Neural crest cell (in vitro differentiated cells): Measurements from ENCODE around the gene CDK10. TPM values are rescaled to one million over a fixed set of nuclear protein-coding genes. Genes with fewer than 3 reads are reported as not detected.

Experiments used
- DNase-seq: peaks from one replicate; pipeline ENCODE4 v3.0.0; 2021; ENCODE audit warnings: low read depth, mixed read lengths, low spot score
- H3K27ac Mint-ChIP-seq: one replicate; pipeline ENCODE4 v1.8.0; 2021; ENCODE audit warnings: mild to moderate bottlenecking, mixed read lengths; ENCODE audit not compliant: unreplicated experiment
- H3K27me3 Mint-ChIP-seq: 2 replicates; pipeline ENCODE4 v1.8.0; 2021; ENCODE audit warnings: low read depth, mild to moderate bottlenecking, mixed read lengths
- H3K36me3 Mint-ChIP-seq: 2 replicates; pipeline ENCODE4 v1.8.0; 2021; ENCODE audit warnings: low read depth, mild to moderate bottlenecking, mixed read lengths
- H3K4me1 Mint-ChIP-seq: 2 replicates; pipeline ENCODE4 v1.8.0; 2021; ENCODE audit warnings: mixed read lengths
- H3K4me3 Mint-ChIP-seq: one replicate; pipeline ENCODE4 v1.8.0; 2021; ENCODE audit warnings: mild to moderate bottlenecking, mixed read lengths
- H3K9me3 Mint-ChIP-seq: 2 replicates; pipeline ENCODE4 v1.8.0; 2021; ENCODE audit warnings: mixed read lengths
- CTCF ChIP-seq: fragments of 200-600 bp; sonication (generic); conservative IDR thresholded peaks from 2 replicates; pipeline ENCODE4 v1.5.0; 2021; ENCODE audit warnings: antibody characterized with exemption, mild to moderate bottlenecking
- total RNA-seq: library from RNA; stranded (reverse); gene quantifications from 2 replicates; pipeline ENCODE4 v1.2.1, GENCODE V29; 2021

The CDK10 gene
- total RNA-seq, 1 donor from 2014 or later, result 127 TPM

DNA sequence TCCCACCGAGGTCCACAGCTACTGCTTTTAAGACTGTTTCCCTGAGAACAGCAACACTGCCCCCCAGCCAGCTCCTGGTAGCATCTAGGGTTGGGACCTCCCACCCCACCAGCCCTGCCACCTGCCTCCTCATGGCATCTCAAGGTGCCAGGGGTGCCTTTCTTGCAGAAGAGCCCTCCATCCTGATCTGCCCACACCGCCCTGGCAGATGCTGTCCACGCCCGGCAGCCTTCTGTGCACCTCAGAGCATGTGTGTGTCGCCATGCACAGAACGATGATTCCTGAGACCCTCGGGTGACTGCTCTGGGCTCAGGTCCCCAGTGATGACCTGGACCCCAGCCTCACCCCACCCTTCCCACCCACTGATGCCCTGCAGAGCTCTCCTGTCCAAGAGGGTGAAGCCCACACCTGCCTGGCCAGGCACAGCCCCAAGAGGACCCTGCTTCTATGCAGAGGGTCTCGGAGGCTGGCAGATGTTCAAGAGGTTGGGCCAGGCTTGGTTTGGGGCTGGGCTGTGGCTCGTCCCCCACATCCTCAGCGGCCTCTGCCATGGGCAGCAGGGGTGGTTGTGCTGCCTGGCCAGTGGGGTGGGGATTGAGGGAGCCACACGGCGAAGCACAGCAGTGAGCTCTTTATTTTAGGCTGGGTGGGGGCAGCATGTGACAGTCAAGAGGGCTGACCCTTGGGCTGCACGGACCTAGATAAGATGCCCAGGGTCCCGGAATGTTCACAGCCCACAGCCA, 20.2 kb downstream of the CDK10 start:
- no peak for TF ChIP-seq CTCF
- Mint-ChIP-seq H3K9me3 (no peaks in the 10 kb centered on the region), H3K27ac (no peak overlapping the region), H3K4me1 (peaks cover 9% of the 10 kb centered on the region), H3K27me3 (peaks cover 6% of the 10 kb centered on the region), H3K36me3 (no peaks in the 10 kb centered on the region), H3K4me3 (no peak overlapping the region)
- no peak for DNase-seq

DNA sequence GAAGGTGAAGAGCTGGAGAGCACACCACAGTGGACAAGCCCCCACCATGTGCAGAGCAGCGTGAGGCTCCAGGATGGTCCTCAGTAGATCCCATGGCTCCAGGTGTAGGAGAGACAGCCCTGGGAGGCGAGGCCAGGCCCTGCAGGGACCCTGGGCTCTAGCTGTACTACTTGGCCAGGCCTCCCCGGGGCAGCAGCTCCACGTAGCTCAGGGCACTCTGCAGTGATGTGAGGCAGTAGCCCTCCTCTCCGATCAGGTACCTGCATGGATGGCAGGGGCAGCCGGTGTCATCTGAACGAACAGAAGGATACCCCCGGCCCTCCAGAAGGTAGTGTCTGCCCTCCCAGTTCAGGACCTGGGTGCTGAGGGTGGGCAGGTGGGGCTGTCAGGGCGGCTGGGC, 21.2 kb downstream of the CDK10 start:
- Mint-ChIP-seq H3K4me1 (peaks cover 9% of the 10 kb centered on the region), H3K4me3 (no peak overlapping the region), H3K9me3 (no peaks in the 10 kb centered on the region), H3K27ac (no peak overlapping the region), H3K36me3 (no peaks in the 10 kb centered on the region), H3K27me3 (peaks cover 6% of the 10 kb centered on the region)
- no peak for TF ChIP-seq CTCF
- no peak for DNase-seq

DNA sequence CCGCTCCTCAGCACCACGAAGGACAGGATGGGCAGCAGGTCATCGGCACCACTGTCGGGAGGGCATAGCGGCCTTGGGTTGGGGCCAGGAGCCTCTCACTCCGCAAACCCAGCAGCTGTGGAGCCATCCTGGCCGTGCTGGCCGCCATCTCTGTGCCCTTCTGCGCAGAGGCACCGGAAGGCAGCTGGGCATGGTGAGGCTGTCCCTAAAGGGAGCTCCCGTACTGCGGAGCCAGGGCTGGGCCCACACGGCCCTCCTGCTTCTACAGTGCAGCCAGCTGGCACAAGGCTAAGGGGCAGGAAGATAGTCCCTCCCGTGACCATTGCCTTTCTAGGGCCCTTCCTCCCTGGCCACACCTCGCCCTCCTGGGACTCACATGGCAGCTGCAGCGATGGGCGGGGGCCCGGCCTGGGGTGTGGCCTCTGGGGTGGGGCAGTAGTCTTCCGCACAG, 22.0 kb downstream of the CDK10 start:
- Mint-ChIP-seq H3K27me3 (peaks cover 6% of the 10 kb centered on the region), H3K9me3 (no peaks in the 10 kb centered on the region), H3K4me3 (no peak overlapping the region), H3K27ac (no peak overlapping the region), H3K36me3 (no peaks in the 10 kb centered on the region), H3K4me1 (peaks cover 9% of the 10 kb centered on the region)
- no peak for TF ChIP-seq CTCF
- no peak for DNase-seq

DNA sequence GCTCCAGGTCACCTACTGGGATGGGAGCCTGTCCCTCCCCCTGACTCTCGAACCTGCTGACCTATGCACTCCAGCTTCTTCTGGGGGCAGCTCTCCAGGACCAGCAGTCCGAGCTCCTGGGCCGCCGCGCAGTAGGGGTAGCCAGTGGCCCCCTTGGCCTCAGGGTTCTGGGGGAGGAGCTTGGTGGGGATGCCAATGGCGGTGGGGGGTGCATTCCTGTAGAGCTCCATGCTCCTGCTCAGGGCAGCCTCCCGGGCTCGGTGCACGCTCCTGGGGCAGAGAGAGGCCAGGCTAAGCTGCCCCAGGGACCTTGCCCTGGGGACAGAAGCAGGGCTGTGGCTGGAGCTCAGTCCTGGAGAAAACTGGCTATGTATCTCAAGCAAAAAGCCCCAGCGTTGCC, 22.7 kb downstream of the CDK10 start:
- peaks cover 9% of the 10 kb centered on the region for H3K4me1 Mint-ChIP-seq
- H3K27ac Mint-ChIP-seq, result no peak overlapping the region
- peaks cover 6% of the 10 kb centered on the region for H3K27me3 Mint-ChIP-seq
- H3K36me3 Mint-ChIP-seq, result no peaks in the 10 kb centered on the region
- DNase-seq, result no peak
- H3K9me3 Mint-ChIP-seq, result no peaks in the 10 kb centered on the region
- peak overlapping the region; percentile 76 for H3K4me3 Mint-ChIP-seq
- no peak for TF ChIP-seq CTCF

GRCh38 chr16:89709716-89710432, 23.4 kb downstream of the CDK10 start:
- Mint-ChIP-seq H3K27ac (peak overlapping the region; percentile 19), H3K27me3 (peaks cover 5% of the 10 kb centered on the region), H3K9me3 (no peaks in the 10 kb centered on the region), H3K4me1 (peaks cover 11% of the 10 kb centered on the region), H3K4me3 (peak overlapping the region; percentile 76), H3K36me3 (peaks cover 4% of the 10 kb centered on the region)
- no peak for DNase-seq
- no peak for TF ChIP-seq CTCF
